ENCODE results near the gene ANKRD28.
"Not testable (repeated sequence)": the region's sequence is repeated elsewhere in the genome, so short reads cannot be mapped to it uniquely, and the experiment has no call there.

ANKRD28 gene

DNA sequence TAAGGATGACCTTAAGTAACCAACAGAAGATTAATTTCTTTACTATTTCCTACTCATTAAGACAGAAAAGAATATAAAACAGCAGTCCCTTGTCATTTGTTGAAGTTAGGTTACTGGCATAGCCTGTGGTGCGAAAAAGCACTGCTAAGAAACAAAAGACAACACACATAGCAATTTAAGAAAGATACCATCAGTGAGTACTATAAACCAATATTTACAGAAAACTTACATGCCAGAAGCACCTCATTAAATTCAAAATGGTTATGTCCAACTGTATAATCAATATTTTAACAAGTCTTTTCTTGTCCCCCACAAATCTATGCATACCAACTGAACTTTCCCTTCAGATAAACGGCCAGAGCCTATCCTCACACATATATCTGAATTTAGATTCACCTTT, 42.0 kb downstream of the ANKRD28 start:
- no peak for TF ChIP-seq ZFX (IDR thresholded peaks at IDR 0.05)
- TF ChIP-seq, protein P1, sequence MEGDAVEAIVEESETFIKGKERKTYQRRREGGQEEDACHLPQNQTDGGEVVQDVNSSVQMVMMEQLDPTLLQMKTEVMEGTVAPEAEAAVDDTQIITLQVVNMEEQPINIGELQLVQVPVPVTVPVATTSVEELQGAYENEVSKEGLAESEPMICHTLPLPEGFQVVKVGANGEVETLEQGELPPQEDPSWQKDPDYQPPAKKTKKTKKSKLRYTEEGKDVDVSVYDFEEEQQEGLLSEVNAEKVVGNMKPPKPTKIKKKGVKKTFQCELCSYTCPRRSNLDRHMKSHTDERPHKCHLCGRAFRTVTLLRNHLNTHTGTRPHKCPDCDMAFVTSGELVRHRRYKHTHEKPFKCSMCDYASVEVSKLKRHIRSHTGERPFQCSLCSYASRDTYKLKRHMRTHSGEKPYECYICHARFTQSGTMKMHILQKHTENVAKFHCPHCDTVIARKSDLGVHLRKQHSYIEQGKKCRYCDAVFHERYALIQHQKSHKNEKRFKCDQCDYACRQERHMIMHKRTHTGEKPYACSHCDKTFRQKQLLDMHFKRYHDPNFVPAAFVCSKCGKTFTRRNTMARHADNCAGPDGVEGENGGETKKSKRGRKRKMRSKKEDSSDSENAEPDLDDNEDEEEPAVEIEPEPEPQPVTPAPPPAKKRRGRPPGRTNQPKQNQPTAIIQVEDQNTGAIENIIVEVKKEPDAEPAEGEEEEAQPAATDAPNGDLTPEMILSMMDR (conservative IDR thresholded peaks at IDR 0.05), result no peak

DNA sequence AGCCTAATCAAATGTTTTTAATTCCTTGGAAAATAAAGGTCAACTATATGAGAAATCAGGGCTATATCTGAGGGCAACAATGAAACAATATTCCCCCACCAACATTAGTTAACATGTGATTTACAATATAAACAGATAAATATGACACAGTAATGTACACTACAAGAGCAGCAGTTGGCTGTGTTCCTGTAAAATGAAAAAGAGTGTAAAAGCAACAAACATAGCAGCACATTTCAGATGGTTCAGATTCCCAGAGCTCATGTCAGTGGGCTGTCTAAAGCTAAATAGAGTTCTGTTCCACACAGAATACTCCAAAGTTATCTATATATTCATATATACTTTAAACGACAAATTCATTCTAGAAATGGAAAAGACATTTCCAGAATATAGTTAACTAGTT, 42.6 kb downstream of the ANKRD28 start:
- H3K27ac ChIP-seq, result no peak overlapping the region
- TF ChIP-seq, protein P1 (conservative IDR thresholded peaks at IDR 0.05), result no peak
- TF ChIP-seq ZFX (IDR thresholded peaks at IDR 0.05), result no peak

More for the DNA sequence above, 42.0 kb downstream of the ANKRD28 start:
- H3K27ac ChIP-seq, result no peak overlapping the region

DNA sequence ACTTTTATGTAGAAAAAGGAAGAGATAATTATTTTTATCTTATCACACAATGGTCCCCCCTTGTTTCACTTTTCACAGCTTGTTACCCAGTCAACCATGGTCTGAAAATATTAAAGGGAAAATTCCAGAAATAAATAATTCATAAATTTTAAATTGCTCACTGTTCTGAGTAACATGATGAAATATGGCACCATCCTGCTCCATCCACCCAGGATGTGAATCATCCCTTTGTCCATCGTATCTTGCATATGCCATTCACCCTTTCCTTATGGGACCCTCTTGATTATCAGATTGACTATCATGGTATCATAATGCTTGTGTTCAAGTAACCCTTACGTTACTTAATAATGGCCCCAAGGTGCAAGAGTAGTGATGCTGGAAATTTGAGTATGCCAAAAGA, 43.7 kb downstream of the ANKRD28 start:
- H3K27ac ChIP-seq, result no peak overlapping the region
- no peak for TF ChIP-seq ZFX (IDR thresholded peaks at IDR 0.05)
- TF ChIP-seq, protein P1 (conservative IDR thresholded peaks at IDR 0.05), result no peak

DNA sequence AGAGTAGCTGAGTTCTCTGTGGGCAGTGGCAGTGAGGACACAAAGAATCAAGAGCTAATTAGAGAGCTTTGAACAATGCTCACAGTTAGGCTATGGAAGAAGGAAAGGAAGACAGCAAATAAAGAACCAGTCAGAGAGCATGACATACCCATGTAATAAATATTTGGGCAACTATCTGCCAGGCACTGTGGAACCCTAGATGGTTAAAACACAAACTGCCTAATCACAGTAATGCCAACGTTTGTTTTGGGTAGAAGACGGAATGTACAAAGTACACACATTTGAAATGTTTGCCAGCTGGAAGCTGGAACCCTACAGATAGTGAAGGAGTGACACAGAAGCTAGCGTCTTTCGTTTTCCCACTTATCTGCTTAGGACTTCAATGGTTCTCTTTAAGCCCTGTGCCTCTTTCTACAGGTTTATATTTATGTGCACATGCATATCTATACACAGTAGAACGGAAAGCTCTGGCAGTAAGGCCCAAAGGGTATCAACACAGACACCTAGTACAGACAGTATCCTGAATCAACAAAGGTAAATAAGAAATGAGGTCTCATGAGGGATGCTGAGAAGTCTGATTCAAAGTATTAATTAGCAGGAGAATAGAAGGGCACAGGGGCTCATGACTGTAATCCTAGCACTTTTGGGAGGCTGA, 44.6 kb downstream of the ANKRD28 start:
- H3K27ac ChIP-seq, result 0 out of 2 replicates have a peak overlapping the region, but pooled peaks have one; percentile 12
- TF ChIP-seq, protein P1 (conservative IDR thresholded peaks at IDR 0.05), result no peak
- TF ChIP-seq ZFX (IDR thresholded peaks at IDR 0.05), result no peak

DNA sequence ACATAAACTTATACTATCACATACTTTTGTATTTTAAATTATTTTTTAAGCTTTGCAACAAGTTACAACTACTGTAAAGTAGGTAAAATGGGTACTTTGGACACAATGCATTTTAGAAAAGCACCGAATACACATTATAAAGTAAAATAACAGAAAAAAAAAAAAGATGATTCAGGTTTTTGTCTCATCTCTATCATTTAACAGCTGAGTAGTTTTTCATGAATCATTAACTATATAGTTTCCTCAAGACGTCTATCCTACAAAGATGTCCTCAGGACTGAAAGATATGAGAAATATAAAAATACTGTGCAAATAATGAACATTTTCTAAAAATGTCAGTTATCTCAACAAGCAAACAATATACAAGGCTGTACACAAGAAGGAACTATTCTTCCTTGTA, 46.9 kb downstream of the ANKRD28 start:
- H3K27ac ChIP-seq, result no peak overlapping the region
- TF ChIP-seq, protein P1 (conservative IDR thresholded peaks at IDR 0.05), result no peak
- no peak for TF ChIP-seq ZFX (IDR thresholded peaks at IDR 0.05)

DNA sequence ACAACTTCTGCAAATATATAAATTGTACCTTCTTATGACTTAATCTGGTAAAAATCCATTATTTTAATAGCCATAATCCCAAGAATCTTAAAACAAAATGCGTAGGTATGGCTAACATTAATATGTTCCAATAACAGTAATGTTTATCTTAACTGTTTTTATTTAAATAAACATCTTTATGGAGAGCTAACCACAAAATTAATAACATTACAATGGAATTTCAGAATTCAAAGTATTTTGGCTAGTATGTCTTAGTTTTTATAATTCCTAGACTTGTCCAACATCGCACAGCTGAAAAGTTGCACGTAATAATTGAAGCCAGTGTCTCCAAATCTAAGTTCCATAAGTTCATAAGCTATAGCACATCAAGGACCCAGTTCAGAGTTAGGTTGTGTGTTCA, 47.6 kb downstream of the ANKRD28 start:
- H3K27ac ChIP-seq, result no peak overlapping the region
- TF ChIP-seq ZFX (IDR thresholded peaks at IDR 0.05), result no peak
- TF ChIP-seq, protein P1 (conservative IDR thresholded peaks at IDR 0.05), result no peak

DNA sequence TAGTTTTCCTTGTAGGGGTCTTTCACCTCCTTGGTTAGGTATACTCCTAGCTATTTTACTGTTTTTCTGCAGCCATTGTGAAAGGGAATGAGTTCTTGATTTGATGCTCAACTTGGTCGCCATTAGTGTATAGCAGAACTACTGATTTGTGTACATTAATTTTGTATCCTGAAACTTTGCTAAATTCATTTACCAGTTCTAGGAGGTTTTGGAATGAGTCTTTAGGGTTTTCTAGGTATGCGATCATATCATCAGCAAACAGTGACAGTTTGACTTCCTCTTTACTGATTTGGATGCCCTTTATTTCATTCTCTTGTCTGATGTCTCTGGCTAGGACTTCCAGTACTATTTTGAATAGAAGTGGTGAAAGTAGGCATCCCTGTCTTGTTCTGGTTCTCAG, 51.9 kb downstream of the ANKRD28 start:
- not testable (repeated sequence) for H3K27ac ChIP-seq

DNA sequence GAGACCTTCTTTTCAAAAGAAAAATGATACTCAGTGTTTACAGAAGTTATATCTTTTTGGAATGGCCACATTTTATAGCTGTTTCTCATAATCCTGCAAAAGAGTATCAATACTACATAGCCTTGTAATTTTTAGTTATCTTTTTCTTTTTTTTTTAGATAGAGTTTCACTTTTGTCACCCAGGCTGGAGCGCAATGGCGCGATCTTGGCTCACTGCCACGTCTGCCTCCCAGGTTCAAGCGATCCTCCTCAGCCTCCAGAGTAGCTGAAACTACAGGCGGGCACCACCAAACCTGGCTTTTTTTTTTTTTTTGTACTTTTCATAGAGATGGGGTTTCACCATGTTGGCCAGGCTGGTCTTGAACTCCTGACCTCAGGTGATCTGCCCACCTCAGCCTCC, 53.6 kb downstream of the ANKRD28 start:
- TF ChIP-seq ZFX (IDR thresholded peaks at IDR 0.05), result no peak
- TF ChIP-seq, protein P1 (conservative IDR thresholded peaks at IDR 0.05), result no peak
- no peak overlapping the region for H3K27ac ChIP-seq

Measured in C4-2B (cell line).